Panc1 (cell line): ENCODE measurements around the gene ANKLE1. TPM values are rescaled to one million over a fixed set of nuclear protein-coding genes. Genes with fewer than 3 reads are reported as not detected.

Experiments
- ATAC-seq: fragments of 200-7000 bp; cut with Tn5 transposase; 2 replicates; pipeline ENCODE4 v1.9.1; 2020; ENCODE audit warnings: mild to moderate bottlenecking, moderate library complexity
- BruUV-seq: library from RNA; stranded (reverse); fragments of 400-500 nt; replicated peaks from 2 replicates; lab custom pipeline; 2021; lab: Mats Ljungman, UMichigan
- CTCF ChIA-PET: fragments of 300-600 bp; sonication (Branson Sonifier 250); formaldehyde crosslinking; loops from one replicate; lab custom pipeline; 2022; ENCODE audit warnings: antibody characterized with exemption; lab: Charles Lee
- POLR2A ChIA-PET: fragments of 300-600 bp; sonication (Branson Sonifier 250); formaldehyde crosslinking; loops from one replicate; lab custom pipeline; 2022; ENCODE audit warnings: antibody characterized with exemption; lab: Charles Lee
- DNase-seq: peaks from one replicate; pipeline ENCODE4 v3.0.0-alpha.2; 2010; ENCODE audit warnings: low read depth, low spot score
- H3K27ac ChIP-seq: 2 replicates; pipeline ENCODE4 v1.5.1; 2011; ENCODE audit warnings: mild to moderate bottlenecking, low read length, inconsistent platforms
- H3K27me3 ChIP-seq: fragments of 200-500 bp; sonication (Bioruptor generic); 2 replicates; pipeline ENCODE4 v1.6.0; 2014; ENCODE audit warnings: low read length, inconsistent platforms; ENCODE audit not compliant: control insufficient read depth, insufficient read depth
- H3K36me3 ChIP-seq: fragments of 200-500 bp; sonication (Bioruptor generic); 2 replicates; pipeline ENCODE4 v1.5.1; 2014; ENCODE audit warnings: inconsistent platforms, mild to moderate bottlenecking, low read length, moderate library complexity; ENCODE audit not compliant: control insufficient read depth, insufficient read depth
- H3K4me1 ChIP-seq: 2 replicates; pipeline ENCODE4 v1.5.1; 2011; ENCODE audit warnings: inconsistent platforms, mild to moderate bottlenecking, low read length, moderate library complexity; ENCODE audit not compliant: control insufficient read depth, insufficient read depth
- H3K4me3 ChIP-seq, 2 experiments: 2 replicates each; pipeline ENCODE4 v1.5.1; 2011 to 2012; ENCODE audit warnings: low read depth in 2 of 2, low read length in 2 of 2, mild to moderate bottlenecking in 2 of 2, inconsistent platforms in 1 of 2, moderate library complexity in 1 of 2
- H3K9me3 ChIP-seq: fragments of 200-500 bp; sonication (Bioruptor generic); 2 replicates; pipeline ENCODE4 v1.5.1; 2014; ENCODE audit warnings: low read depth, mild to moderate bottlenecking, inconsistent platforms, low read length, moderate library complexity; ENCODE audit not compliant: control insufficient read depth, insufficient read depth
- POLR2AphosphoS5 ChIP-seq: IDR thresholded peaks from 2 replicates; pipeline ENCODE4 v1.6.1; 2012; ENCODE audit warnings: mild to moderate bottlenecking, low read depth, low read length, moderate library complexity
- SIN3A ChIP-seq: IDR thresholded peaks from 2 replicates; pipeline ENCODE4 v1.6.1; 2012; ENCODE audit warnings: low read depth, mild to moderate bottlenecking, low read length, moderate library complexity, borderline replicate concordance; ENCODE audit not compliant: insufficient read depth
- TCF7L2 ChIP-seq: IDR thresholded peaks from 2 replicates; pipeline ENCODE4 v1.6.1; 2011; ENCODE audit warnings: mild to moderate bottlenecking, low read depth, low read length, inconsistent platforms
- in situ Hi-C: cut with HindIII; loops from 2 replicates; pipeline ENCODE4 v1.10.0; 2016; ENCODE audit warnings: low sequenced_read_pairs, low pct_unique_long_range_greater_than_20kb
- intact Hi-C: fragments of 100-400 bp; cut with micrococcal nuclease; formaldehyde crosslinking; loops from one replicate; pipeline ENCODE4 v1.10.0; 2022; ENCODE audit not compliant: unreplicated experiment
- total RNA-seq: library from RNA; stranded (reverse); gene quantifications from one replicate; pipeline ENCODE4 v1.2.1, GENCODE V29; 2021; ENCODE audit not compliant: unreplicated experiment
- TF ChIP-seq, protein P1 (sequence below), 2 experiments: IDR thresholded peaks; 2 replicates each; pipeline ENCODE4 v1.6.1; 2011 to 2012; ENCODE audit warnings: low read depth in 2 of 2, control low read depth in 1 of 2, low read length in 1 of 2, mild to moderate bottlenecking in 1 of 2, moderate library complexity in 1 of 2; ENCODE audit not compliant: insufficient read depth in 1 of 2
- TF ChIP-seq, protein P2 (sequence below): fragments of 450-650 bp; IDR thresholded peaks from 2 replicates; pipeline ENCODE4 v1.5.1; 2017; ENCODE audit warnings: mild to moderate bottlenecking

The ANKLE1 gene
- total RNA-seq, 1 experiment from 2014 or later: 1.1 TPM

GRCh38 chr19:17237747-17238706 is 43.7 kb upstream of the ANKLE1 start:
- Histone ChIP-seq H3K4me1 (peaks cover 52% of the 10 kb centered on the region), H3K4me3 (no peak overlapping the region), H3K36me3 (peaks cover 7% of the 10 kb centered on the region), H3K27ac (peak overlapping the region; percentile 93), H3K27me3 (no peaks in the 10 kb centered on the region), H3K9me3 (no peaks in the 10 kb centered on the region)
- ATAC-seq (no peak), DNase-seq (no peak)
- in situ Hi-C loops (no loop called here), intact Hi-C loops (no loop called here)
- ChIA-PET POLR2A (no interaction called here), CTCF (interaction anchor here (0.5 kb wide), 1 partner anchor 41 kb away, joined by 3 read pairs; no protein-coding TSS in a partner anchor)
- TSS peak; percentile 36 for BruUV-seq
- TF ChIP-seq SIN3A (no peak), TCF7L2 (no peak), POLR2AphosphoS5 (no peak)
- TF ChIP-seq, protein P1, sequence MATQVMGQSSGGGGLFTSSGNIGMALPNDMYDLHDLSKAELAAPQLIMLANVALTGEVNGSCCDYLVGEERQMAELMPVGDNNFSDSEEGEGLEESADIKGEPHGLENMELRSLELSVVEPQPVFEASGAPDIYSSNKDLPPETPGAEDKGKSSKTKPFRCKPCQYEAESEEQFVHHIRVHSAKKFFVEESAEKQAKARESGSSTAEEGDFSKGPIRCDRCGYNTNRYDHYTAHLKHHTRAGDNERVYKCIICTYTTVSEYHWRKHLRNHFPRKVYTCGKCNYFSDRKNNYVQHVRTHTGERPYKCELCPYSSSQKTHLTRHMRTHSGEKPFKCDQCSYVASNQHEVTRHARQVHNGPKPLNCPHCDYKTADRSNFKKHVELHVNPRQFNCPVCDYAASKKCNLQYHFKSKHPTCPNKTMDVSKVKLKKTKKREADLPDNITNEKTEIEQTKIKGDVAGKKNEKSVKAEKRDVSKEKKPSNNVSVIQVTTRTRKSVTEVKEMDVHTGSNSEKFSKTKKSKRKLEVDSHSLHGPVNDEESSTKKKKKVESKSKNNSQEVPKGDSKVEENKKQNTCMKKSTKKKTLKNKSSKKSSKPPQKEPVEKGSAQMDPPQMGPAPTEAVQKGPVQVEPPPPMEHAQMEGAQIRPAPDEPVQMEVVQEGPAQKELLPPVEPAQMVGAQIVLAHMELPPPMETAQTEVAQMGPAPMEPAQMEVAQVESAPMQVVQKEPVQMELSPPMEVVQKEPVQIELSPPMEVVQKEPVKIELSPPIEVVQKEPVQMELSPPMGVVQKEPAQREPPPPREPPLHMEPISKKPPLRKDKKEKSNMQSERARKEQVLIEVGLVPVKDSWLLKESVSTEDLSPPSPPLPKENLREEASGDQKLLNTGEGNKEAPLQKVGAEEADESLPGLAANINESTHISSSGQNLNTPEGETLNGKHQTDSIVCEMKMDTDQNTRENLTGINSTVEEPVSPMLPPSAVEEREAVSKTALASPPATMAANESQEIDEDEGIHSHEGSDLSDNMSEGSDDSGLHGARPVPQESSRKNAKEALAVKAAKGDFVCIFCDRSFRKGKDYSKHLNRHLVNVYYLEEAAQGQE (IDR thresholded peaks at IDR 0.05; ENCODE audit: insufficient read depth in 1 of 2, low read depth in 2 of 2, low read length in 1 of 2): no peak
- TF ChIP-seq, protein P2, sequence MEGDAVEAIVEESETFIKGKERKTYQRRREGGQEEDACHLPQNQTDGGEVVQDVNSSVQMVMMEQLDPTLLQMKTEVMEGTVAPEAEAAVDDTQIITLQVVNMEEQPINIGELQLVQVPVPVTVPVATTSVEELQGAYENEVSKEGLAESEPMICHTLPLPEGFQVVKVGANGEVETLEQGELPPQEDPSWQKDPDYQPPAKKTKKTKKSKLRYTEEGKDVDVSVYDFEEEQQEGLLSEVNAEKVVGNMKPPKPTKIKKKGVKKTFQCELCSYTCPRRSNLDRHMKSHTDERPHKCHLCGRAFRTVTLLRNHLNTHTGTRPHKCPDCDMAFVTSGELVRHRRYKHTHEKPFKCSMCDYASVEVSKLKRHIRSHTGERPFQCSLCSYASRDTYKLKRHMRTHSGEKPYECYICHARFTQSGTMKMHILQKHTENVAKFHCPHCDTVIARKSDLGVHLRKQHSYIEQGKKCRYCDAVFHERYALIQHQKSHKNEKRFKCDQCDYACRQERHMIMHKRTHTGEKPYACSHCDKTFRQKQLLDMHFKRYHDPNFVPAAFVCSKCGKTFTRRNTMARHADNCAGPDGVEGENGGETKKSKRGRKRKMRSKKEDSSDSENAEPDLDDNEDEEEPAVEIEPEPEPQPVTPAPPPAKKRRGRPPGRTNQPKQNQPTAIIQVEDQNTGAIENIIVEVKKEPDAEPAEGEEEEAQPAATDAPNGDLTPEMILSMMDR: no peak

GRCh38 chr19:17240062-17240752 is 41.5 kb upstream of the ANKLE1 start:
- no peak for ATAC-seq
- H3K4me3 ChIP-seq: peak overlapping the region in 1 of 2 experiments; percentile 39; a peak in 2 of 4 replicates
- no peaks in the 10 kb centered on the region for H3K9me3 ChIP-seq
- ChIA-PET POLR2A (no interaction called here), CTCF (no interaction called here)
- DNase-seq: no peak
- BruUV-seq: no TSS peak
- H3K4me1 ChIP-seq: peaks cover 49% of the 10 kb centered on the region
- peaks cover 5% of the 10 kb centered on the region for H3K36me3 ChIP-seq
- in situ Hi-C loops (no loop called here), intact Hi-C loops (no loop called here)
- peak overlapping the region; percentile 87 for H3K27ac ChIP-seq
- no peaks in the 10 kb centered on the region for H3K27me3 ChIP-seq
- TF ChIP-seq SIN3A (no peak), POLR2AphosphoS5 (no peak), TCF7L2 (no peak)
- TF ChIP-seq, protein P1 (IDR thresholded peaks at IDR 0.05; ENCODE audit: insufficient read depth in 1 of 2, low read depth in 2 of 2, low read length in 1 of 2): no peak
- TF ChIP-seq, protein P2: no peak
